Activated CD8-positive, alpha-beta memory T cell treated with anti-CD3 and anti-CD28 coated beads for 4 hours (primary cell): Measurements from ENCODE around the gene LANCL2.
A peak's percentile ranks its signal among the peaks of the same experiment; 100 is the strongest.
"Not testable (repeated sequence)": the region's sequence is repeated elsewhere in the genome, so short reads cannot be mapped to it uniquely, and the experiment has no call there.

Source experiments
- DNase-seq, 2 donors: peaks; one replicate each; pipeline ENCODE4 v3.0.0-alpha.2; 2020; ENCODE audit warnings: low read depth in 2 of 2

Gene LANCL2

DNA sequence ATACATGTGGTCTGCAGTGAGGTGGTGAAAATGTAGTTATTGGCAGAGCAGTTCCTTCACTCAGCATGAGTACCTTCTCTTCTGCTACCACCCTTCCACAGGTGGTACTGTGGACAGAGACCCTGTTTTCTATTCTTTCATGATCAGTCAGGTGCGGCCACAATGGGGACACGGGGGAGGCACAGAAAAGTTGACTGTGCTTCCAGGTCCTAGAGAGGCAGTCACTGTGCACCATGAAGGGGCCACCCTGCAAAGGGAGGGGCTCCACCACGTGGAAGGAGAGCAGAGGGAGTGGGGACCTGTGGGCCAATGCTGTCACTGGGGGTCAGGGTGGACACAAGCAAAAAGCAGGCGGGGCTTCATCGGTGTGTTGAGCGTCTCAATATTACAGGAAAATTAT is 3.6 kb upstream of the LANCL2 start:
- no peak for DNase-seq

DNA sequence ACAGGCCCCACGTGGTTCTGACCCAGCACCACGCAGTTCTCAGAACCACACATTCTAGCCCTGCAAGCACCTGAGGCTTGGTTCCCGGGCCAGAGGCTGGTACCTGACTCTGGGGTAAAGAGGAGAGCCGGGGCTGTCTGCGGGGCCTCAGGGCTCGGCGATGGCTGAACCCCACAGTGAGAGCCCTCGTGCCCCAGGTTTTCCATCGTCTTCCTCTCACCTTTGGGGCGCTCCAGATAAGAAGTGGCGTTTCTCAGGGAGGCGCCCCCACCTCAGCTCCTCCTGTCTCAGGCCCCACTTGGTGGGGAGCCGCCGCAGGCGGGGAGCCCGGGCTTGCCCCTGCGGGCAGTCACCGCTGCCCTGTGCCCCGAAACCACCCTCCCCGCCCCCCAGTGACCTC is 2.2 kb upstream of the LANCL2 start:
- DNase-seq, result no peak

DNA sequence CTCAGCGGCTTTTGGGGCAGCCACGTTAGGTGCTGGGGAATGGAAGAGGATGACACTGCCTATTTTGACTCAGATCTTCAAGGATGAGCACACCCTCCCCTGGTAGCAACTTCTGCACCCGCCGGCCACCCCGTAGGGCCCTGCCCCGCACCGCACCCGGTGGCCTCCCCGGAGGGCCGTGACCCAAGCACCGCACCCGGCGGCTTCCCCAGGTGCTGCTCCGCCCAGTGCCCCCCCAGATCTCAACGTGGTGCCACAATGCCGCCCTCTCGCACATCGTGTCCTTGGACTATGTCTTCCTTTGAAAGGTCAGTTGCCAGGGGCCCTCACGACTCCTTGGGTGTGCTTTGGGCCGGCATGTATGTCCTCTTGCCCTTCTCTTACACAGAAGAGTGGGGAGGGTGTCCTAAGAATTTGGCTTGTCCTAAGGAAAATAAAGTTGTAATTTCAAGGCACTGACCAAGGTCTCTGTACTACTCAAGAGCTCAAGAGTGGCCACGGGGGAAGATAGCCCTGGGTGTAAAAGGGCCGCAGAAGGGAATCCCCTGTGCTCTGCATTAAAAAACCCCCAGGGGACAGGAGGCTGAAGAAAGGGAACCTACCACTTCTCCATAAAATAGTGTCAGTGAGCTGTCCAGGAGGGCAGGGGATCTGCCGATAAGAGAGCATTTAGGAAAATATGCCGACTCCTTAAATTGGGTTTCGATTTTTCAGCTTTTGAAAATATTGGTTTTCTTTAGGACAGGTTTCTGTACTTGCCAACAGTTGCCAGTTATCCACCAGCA is 1.6 kb upstream of the LANCL2 start:
- no peak for DNase-seq

DNA sequence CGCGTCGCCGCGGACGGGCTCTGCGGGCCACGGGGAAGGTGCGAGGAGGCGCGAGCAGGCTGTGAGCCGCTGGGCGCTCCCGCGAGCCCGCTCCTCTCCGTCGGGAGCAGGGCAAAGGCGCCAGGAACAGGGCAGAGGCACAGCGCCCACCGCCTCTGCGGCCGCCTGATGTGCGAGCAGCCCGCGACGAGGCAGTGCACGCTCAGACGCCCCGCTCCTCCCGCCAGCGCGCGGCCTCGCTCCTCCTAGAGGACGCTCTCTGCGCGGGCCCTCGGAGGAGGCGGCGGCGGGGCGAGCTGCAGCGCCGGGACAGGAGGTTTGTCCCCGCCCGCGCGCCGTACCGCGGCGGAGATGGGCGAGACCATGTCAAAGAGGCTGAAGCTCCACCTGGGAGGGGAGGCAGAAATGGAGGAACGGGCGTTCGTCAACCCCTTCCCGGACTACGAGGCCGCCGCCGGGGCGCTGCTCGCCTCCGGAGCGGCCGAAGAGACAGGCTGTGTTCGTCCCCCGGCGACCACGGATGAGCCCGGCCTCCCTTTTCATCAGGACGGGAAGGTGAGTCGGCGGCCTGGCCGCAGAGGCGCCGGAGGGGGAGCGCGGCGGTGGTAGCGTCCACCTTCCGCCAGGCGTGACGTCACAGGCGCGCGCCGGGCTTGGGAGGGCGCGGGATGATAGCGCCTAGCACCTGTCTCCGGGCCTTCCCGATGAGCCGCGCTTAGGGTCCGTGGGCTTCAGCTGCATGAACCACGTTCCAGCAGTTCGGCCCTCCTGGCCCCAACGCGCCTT is 731 bp downstream of the LANCL2 start:
- DNase-seq, result peak; percentile 88 to 89

DNA sequence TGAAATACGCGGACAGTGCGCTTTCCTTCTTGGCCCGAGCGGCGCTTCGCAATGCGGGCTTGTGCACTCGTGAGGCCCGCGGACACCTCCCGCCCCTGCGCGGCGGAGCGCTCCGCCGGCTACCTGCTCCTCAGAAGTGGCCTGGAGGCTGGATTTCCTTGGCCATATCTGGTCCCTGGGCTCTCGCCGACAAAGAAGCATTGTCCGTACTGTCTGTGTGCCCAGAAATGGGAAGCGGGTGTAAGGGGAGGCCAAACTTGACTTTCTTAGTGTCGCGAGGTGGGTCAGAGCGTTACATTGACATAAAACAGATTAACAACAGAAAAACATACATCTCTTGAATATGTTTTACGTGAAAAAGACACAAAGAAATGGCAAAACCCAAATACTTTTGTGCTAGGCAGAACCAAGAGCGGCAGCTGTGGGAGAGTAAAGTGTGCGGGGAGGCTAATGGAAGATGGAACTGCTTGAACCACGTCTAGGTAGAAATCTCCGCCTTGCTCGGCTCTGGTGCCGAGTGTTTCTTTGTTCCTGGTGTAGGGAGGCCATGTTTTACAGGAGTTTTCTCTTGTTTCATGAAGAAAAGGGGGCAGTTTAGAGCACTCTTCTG is 1.4 kb downstream of the LANCL2 start:
- no peak for DNase-seq

DNA sequence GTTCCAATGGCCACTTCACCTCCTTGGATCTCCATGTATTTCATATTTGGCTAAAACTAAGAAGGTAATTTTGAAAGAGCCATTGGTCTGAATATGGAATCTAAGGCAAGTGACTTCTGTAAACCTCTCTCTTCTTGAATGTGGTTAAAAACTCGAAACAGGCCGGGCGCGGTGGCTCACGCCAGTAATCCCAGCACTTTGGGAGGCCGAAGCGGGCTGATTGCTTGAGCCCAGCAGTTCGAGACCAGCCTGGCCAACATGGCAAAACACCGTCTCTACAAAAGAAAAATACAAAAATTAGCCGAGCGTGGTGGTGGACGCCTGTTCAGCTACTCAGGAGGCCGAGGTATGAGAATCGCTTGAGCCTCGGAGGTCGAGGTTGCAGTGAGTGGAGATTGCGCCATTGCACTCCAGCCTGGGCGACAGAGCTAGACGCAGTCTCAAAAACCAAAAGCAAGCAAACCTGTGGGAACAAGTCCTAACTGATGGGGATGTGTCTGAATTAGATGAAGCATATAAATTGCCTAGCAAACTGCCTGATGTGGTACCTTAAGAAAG is 2.2 kb downstream of the LANCL2 start:
- no peak for DNase-seq

DNA sequence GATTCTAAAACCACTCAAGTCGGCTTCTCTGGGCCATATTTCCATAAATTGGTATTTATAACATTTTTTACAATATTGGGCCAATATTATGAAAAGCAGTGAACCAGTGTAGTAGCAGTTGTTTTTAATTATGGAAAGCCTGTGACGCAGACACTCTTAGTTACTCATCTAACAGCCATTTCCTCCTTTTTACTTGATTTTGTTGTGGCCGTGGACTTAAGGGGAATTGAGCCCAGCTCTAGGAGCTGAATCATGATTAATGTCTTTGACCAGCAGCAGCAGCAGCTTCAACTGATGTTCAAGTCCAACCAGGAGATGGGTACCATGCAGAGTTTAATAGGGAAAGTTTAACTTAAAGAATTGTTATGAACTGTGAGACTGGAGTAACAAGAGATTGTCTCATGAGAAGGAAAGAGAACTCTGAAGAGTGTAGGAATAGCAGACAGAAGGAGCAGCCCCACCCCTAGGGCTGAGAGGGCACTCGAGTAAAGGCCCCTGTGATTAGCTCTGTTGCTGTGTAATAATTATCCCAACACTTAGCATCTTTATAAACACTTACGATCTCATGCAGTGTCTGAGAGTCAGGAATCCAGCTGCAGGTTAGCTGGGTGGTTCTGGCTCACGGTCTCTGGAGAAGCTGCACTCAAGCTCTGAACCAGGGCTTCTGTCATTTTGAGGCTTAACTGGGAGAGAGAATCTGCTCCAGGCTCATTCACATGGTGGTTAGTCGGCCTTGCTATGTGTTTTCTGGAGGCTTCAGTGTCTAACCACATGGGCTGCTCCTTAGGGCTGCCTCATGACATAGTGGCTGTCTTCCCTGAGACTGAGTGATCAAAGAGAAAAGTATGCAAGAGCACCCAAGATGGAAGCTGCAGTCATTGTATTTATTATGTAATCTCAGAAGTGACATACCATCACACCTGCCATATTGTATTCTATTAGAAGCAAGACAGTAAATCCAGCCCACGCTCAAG is 4.6 kb downstream of the LANCL2 start:
- no peak for DNase-seq

DNA sequence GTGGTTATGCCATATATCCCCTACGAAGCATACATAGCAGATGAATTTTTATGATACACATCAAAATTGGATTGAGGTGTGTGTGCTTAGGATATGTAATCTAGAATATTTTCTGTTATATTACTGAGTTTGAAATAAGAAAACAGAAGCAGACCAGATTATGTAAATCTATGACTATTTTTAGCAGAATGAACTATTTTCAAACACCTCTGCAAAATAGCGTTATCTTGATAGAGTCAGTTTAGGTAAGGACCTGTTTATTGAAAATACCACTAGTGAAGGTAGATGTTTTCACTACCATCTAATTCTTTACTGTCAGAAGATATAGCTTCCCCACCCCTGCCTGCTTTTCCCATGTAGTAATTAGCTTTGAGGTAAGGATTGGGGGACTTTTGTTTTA is 9.1 kb downstream of the LANCL2 start:
- DNase-seq, result no peak

DNA sequence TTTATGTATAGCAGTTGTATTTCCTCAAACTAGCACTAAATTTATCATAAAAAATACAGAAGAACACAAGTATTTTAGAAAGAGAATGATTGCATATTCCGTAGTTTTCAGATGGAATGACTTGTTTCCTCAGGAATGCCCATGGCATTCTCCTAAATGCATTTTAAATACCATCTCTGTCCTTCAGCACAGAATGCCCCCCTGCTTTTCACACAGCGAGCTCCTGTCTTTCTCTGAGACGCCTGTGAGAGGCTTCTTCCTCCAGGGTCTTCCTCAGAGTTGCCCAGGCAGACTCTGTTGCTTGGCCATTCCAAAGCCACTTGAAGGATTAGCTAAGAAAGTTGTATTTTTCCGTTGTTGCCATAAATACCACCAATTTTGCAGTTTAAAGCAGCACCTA is 10.1 kb downstream of the LANCL2 start:
- DNase-seq, result no peak

DNA sequence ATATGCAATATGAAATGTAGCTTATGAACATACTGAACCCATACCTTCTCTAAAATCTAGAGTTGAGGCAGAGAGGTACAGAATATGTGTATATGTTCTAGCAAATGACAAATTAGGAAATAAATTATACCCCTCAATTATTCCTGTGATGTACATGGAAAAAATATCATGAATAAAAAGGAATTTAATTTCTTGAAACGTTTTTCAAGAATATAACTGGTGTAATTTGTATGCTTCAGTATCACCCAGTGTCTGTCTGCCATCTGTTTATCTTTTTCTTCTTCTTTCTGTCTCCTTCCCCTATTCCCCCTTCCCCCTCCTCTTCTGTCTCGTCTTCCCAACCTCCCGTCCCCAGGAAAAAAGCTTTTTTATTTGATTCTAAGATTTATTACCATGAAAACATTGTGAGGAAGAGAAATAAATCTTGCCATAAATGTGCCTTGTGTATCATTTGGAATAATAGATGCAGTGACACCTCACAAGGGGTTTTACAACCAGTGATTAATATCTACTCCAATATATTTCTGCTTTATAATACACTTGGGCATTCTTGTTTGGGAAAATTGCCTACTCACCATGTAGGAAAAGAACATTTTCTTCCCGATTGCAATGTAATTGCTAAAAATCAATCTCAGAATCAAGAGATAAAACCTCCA is 12.2 kb downstream of the LANCL2 start:
- no peak for DNase-seq

DNA sequence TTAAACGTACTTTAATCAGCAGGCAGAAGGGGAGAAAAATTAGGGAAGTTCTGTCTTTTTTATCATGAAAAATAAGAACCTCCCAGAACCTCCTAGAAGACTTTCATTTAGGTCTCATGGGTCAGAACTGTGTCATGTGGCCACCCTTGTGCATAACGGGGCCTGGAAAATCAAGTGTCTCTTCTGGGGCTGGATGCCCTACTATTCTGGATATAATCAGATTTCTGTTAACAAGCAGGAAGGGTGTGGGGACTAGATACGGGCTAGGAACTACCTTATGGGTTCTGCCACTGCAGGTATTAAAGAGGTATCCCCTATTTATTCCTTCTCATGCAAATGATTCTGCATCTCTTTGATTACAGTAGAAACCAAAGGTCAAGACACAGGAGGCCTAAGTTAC is 14.1 kb downstream of the LANCL2 start:
- no peak for DNase-seq

DNA sequence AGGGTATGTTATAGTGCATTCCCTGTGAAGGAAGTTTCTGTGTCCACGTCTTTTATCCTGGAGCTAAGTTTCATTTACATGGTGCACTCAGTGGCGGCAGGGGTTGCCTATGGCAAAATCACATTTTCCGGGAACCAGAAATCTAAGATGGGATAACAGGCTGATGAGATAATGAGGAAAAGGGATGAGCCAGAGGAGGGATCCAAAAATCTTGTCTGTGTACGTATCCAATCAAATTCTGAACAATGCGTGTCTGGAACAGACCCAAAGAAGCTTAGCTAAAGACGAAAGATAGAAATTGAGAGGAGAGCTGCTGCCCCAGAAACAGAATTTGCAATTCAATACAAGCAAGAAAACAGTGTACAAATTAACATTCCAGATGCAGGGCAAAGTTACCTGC is 16.1 kb downstream of the LANCL2 start:
- no peak for DNase-seq

DNA sequence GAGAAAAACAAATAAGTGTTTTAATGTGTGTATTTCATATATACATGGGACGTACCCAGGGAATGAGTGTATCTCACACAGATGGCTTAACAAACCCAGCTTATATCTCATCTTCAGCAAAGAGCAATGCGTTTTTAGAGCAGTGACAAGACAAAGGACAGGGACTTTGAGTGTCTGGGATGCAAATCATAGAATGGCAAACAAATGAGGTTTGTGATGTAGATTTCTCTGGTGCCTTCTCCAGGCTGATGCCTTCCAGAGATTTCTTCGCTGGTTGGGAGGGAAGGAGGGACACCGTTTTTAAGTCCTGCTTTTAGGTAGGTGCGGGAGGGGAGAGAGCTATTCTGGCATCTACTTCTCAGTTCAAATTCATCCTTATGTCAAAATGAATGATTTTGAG is 16.6 kb downstream of the LANCL2 start:
- no peak for DNase-seq

DNA sequence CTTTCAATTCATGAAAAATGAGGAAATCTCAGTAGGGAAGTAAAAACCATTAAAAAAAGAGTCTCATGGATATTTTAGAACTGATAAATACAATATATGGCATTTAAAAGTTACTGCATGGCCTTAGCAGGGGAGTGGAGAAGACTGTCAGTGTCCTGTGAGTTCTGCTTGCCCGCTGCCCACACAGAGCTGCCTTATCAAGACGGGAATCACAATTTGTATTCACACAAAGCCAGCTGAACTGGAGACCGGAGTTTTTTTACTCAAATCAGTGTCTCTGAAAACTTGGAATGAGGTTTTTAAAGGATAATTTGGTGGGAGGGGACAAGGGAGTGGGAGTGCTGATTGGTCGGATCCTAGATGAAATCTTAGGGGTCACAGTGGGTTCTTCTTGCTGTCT is 17.1 kb downstream of the LANCL2 start:
- DNase-seq, result no peak

DNA sequence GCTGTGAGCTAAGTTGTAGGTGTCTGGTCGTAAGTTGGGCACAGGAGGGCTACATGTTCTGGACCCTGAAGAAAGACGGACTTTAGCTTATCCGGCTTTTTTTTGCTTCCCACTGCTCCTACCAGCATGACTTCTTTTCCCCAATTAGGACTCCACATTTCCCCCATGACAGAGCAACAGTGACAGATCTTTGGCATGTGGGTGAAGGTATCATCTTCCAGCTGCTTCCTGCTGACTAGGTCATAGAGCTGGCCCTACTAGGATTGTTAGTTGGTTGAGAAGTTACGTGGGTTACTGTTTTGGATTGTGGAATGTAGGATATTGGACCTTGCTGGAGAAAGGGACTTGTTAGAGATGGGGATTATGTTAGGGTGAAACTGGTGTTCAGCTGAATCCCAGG is 21.4 kb downstream of the LANCL2 start:
- no peak for DNase-seq

DNA sequence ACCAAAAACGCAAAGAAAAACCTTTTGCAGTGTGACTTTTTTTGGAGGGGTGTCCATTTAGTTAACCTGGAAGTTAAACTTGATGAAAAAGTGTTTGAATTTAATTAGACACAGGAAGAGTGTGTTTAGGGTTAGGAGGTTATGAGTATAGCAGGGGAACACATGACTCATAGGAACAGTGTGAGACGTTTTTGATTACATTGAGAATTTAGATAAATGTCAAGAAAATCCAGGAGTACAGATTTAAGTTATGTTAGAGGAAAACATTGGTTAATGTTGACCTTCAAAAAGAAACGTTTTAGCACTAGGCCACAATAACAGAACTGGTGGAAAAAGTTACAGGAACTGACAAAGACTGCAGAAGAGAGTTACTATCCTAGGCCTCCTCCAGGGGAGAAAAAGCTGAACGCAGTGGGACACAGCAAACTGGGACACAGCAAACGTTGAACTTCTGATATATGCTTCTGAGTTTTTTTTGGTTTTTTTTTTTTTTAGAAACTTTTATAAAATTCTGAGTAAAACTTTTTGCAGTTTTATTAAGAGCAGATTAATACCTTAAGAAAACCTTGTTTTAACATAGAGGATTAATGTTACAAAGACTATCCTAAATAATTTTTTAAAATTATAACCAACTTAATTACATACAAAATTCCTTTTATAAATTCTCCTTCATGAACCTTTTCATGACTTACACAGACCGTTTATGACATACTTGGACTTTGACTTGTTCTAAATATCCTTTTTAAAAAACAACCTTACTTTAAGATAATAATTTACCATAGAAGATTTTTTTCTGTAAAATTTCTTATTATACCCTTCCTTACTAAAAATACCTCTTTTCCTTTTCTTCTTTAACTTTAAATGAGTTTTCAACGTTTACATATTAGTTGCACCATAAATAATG is 22.2 kb downstream of the LANCL2 start:
- no peak for DNase-seq

DNA sequence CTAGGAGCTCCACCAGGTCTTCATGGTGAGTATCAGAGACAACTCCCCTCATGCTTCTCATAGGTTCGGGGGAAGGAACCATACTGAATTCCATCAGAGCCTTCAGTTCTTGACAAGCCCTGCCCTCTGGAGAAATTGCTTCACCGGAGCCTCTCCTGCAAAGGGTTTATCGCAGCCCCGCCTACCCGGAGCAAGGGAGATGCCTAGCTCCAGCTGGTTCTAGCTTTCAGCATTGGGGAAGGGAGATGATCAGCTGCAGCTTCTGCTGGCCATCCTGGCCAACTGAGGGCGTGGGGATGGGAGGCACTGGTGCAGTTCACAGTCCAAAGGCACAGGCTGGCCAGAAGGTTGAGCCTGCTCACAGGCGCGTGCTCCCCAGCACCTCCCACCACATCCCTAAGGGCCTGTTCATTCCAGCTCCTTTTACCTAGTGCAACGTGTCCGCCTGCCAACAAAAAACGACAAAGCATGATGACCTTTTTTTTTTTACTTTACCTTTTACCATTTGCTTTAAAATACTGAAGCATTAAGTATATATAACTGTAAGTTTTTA is 31.2 kb downstream of the LANCL2 start:
- DNase-seq, result no peak

DNA sequence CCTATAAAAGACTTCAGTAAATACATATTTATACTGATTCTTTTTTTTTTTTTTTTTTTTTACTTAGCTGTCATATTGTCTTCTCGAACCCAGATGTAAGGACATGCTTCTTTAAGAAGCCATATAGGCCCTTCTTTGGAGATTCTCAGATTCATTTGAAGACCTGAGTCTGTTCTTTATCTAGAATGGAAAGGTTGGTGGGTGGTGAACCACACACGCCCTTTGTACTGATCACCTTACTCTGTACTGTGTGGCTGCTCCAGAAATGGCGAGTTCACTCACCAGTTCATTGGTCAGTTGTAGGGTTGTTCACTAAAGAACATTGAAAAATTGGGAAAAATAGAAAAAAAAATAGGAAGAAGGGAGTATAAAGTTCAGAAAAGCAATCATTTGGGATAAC is 32.5 kb downstream of the LANCL2 start:
- no peak for DNase-seq

DNA sequence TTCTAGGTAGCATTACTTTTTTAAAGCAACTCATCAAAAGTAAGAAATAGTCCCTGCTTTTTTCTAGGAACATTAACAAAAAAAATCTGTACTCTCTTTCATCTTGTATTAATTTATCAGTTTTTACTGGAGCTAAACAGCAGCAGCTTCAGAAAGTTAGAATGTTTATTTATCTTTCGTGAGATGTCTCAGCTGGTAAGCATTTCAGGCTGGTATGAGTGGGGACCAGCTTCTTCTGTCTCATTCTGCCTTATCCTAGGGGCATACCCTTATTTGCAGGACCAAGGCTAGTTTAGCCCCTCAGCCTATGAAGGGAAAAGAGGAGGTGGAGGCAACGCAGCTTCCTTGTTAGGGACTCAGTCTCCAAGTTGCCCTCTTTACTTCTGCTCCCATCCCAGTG is 35.1 kb downstream of the LANCL2 start:
- DNase-seq, result no peak

DNA sequence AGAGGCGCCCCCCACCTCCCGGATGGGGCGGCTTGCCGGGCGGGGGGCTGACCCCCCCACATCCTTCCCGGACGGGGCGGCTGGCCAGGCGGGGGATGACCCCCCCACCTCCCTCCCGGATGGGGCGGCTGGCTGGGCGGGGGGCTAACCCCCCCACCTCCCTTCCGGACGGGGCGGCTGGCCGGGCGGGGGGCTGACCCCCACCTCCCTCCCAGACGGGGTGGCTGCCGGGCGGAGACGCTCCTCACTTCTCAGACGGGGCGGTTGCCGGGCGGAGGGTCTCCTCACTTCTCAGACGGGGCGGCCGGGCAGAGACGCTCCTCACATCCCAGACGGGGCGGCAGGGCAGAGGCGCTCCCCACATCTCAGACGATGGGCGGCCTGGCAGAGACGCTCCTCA is 37.4 kb downstream of the LANCL2 start:
- not testable (repeated sequence) for DNase-seq
